Tibial nerve (tissue), 4 donors: ENCODE results near the gene LRRC73. TPM values are rescaled to one million over a fixed set of nuclear protein-coding genes. Genes with fewer than 3 reads are reported as not detected.
A peak's percentile ranks its signal among the peaks of the same experiment; 100 is the strongest.

Experiments
- DNase-seq, 2 donors: peaks; one replicate each; pipeline ENCODE4 v3.0.0-alpha.2; 2019; ENCODE audit warnings: low spot score in 2 of 2
- H3K27ac ChIP-seq, 4 donors: fragments of 200-600 bp; sonication (generic) in 3 of 4; one replicate each; pipeline ENCODE4 v1.5.1; 2017 to 2019; ENCODE audit warnings: mild to moderate bottlenecking in 1 of 4
- H3K27me3 ChIP-seq, 2 donors: fragments of 200-600 bp; sonication (generic) in 1 of 2; one replicate each; pipeline versions ENCODE4 v1.5.1 to v1.6.0; 2017 to 2019
- H3K36me3 ChIP-seq, 3 donors: fragments of 200-600 bp; sonication (generic); one replicate each; pipeline ENCODE4 v1.5.1; 2018 to 2019
- H3K4me1 ChIP-seq, 4 donors: fragments of 200-600 bp; sonication (generic) in 3 of 4; one replicate each; pipeline ENCODE4 v1.5.1; 2017 to 2019
- H3K4me3 ChIP-seq, 4 donors: fragments of 200-600 bp; sonication (generic) in 3 of 4; one replicate each; pipeline ENCODE4 v1.5.1; 2017 to 2019; ENCODE audit warnings: mild to moderate bottlenecking in 1 of 4, moderate library complexity in 1 of 4
- H3K9me3 ChIP-seq, 4 donors: fragments of 200-600 bp; sonication (generic) in 3 of 4; one replicate each; pipeline ENCODE4 v1.5.1; 2017 to 2019
- EP300 ChIP-seq, 2 donors: sonication (generic); formaldehyde crosslinking; IDR thresholded peaks; one replicate each; pipeline ENCODE4 v1.6.1; 2017; ENCODE audit warnings: antibody characterized with exemption in 2 of 2, mild to moderate bottlenecking in 1 of 2
- POLR2A ChIP-seq, 2 donors: fragments of 450-650 bp; IDR thresholded peaks; one replicate each; pipeline ENCODE4 v1.6.1; 2017; ENCODE audit warnings: antibody characterized with exemption in 2 of 2, mild to moderate bottlenecking in 2 of 2, moderate library complexity in 2 of 2
- WGBS, 2 donors: methylation state at CpG; one replicate each; pipeline ENCODE4 v1.1.5; 2018; 5-methylcytosine and 5-hydroxymethylcytosine counted together
- total RNA-seq, 4 donors: library from RNA; depleted of rRNA; stranded (reverse); fragments of >200 nt; gene quantifications; one replicate each; pipeline ENCODE4 v1.1.0, GENCODE V29; 2016
- TF ChIP-seq, protein P1 (sequence below), 5 experiments: fragments of 200-600 bp in 3 of 5; fragments of 450-650 bp in 2 of 5; sonication (generic) in 3 of 5; IDR thresholded peaks; one replicate each; pipeline ENCODE4 v1.5.1; 2016 to 2019; ENCODE audit warnings: antibody characterized with exemption in 5 of 5, mild to moderate bottlenecking in 3 of 5, moderate library complexity in 2 of 5

Gene LRRC73
- total RNA-seq, 4 donors from 2014 or later: 0.59 to 2.4 (median 1.3) TPM

DNA sequence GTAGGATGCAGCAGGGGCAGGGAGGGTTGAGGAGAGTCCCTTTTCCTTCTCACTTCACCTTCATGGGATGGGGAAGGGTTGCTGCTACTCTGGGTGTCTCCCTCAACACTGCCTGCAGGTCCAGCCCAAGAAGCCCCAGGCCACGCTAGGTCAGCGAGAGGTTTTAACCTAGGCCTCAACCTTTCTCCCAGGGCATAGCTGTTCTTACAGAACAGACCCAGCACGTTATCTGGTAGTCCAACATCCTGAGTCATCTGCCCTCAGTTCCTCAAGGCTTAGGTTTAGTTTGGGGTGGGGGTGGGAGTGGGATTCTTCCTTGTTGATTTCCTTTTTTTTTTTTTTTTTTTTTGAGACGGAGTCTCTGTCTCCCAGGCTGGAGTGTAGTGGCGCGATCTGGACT lies 15.8 kb downstream of the LRRC73 start:
- H3K27ac ChIP-seq: peak overlapping the region in 2 of 4 donors; percentile 63 to 84
- DNase-seq: no peak
- H3K36me3 ChIP-seq: peaks cover 0 to 16% (median 3%) of the 10 kb centered on the region in 3 donors
- no peaks in the 10 kb centered on the region for H3K9me3 ChIP-seq
- no peaks in the 10 kb centered on the region for H3K27me3 ChIP-seq
- WGBS, 2 donors: 83 to 89% methylated on average over 6 of the region's 6 CpGs
- H3K4me3 ChIP-seq: no peak overlapping the region
- peaks cover 0 to 44% (median 18%) of the 10 kb centered on the region in 4 donors for H3K4me1 ChIP-seq
- no peak for TF ChIP-seq POLR2A (IDR thresholded peaks at IDR 0.05)
- TF ChIP-seq EP300 (IDR thresholded peaks at IDR 0.05): no peak

DNA sequence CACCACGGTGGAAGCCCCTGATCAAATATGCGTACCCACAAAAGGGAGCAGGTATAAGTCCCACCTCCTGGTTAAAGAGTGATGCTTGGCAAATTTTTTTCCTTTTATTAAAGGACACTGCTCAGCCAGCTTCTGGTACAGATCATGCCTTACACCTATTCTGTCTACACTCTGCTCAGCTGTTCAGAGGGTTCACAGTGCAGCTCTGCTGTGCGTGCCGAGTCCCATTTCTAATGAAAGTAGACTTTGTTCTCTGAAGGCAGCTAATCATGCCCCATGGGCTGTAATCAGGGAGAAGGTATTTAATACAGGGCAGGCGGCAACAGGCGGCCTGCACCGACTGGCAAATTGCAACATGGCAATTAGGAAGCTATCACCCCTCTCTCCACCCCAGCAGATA lies 16.3 kb downstream of the LRRC73 start:
- H3K27me3 ChIP-seq: no peaks in the 10 kb centered on the region

DNA sequence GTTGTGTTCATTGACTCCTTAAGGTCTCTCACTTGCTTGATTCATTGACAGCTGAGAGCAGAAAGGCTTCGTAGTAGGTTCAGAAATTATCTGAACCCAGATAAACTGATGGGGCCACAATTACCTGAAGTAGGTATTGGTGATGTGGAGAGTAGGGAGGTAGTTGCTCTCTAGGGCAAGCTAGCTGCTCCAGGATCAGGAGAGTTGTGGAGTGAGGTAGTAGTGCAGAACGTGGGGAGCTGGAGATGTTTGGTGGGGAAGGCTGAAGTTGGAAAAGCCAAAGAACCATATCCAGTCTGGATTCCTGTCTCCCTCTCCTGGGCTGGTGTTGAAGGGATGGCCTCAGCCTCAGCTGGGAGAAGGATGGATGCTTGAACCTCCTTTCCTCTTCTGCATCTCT lies 16.9 kb downstream of the LRRC73 start:
- H3K4me3 ChIP-seq: no peak overlapping the region
- no peak for DNase-seq
- no peaks in the 10 kb centered on the region for H3K9me3 ChIP-seq
- 72 to 92% methylated on average over 2 of the region's 2 CpGs for WGBS, 2 donors
- no peaks in the 10 kb centered on the region for H3K27me3 ChIP-seq
- peak overlapping the region in 3 of 4 donors; percentile 13 to 84 (median 63) for H3K27ac ChIP-seq
- TF ChIP-seq EP300 (IDR thresholded peaks at IDR 0.05) (no peak), POLR2A (IDR thresholded peaks at IDR 0.05) (no peak)
- TF ChIP-seq, protein P1, sequence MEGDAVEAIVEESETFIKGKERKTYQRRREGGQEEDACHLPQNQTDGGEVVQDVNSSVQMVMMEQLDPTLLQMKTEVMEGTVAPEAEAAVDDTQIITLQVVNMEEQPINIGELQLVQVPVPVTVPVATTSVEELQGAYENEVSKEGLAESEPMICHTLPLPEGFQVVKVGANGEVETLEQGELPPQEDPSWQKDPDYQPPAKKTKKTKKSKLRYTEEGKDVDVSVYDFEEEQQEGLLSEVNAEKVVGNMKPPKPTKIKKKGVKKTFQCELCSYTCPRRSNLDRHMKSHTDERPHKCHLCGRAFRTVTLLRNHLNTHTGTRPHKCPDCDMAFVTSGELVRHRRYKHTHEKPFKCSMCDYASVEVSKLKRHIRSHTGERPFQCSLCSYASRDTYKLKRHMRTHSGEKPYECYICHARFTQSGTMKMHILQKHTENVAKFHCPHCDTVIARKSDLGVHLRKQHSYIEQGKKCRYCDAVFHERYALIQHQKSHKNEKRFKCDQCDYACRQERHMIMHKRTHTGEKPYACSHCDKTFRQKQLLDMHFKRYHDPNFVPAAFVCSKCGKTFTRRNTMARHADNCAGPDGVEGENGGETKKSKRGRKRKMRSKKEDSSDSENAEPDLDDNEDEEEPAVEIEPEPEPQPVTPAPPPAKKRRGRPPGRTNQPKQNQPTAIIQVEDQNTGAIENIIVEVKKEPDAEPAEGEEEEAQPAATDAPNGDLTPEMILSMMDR (IDR thresholded peaks at IDR 0.05): no peak
- peaks cover 0 to 44% (median 21%) of the 10 kb centered on the region in 4 donors for H3K4me1 ChIP-seq
- peaks cover 0 to 5% (median 0%) of the 10 kb centered on the region in 3 donors for H3K36me3 ChIP-seq

More for the DNA sequence above, 16.3 kb downstream of the LRRC73 start:
- WGBS, 2 donors: 59 to 63% methylated on average over 7 of the region's 7 CpGs
- Histone ChIP-seq H3K4me1 (peaks cover 0 to 44% (median 19%) of the 10 kb centered on the region in 4 donors), H3K9me3 (no peaks in the 10 kb centered on the region), H3K4me3 (no peak overlapping the region), H3K36me3 (peaks cover 0 to 11% (median 0%) of the 10 kb centered on the region in 3 donors), H3K27ac (peak overlapping the region in 2 of 4 donors; percentile 63 to 84)
- no peak for TF ChIP-seq EP300 (IDR thresholded peaks at IDR 0.05)
- TF ChIP-seq POLR2A (IDR thresholded peaks at IDR 0.05): no peak
- TF ChIP-seq, protein P1 (IDR thresholded peaks at IDR 0.05): no peak
- DNase-seq: no peak

DNA sequence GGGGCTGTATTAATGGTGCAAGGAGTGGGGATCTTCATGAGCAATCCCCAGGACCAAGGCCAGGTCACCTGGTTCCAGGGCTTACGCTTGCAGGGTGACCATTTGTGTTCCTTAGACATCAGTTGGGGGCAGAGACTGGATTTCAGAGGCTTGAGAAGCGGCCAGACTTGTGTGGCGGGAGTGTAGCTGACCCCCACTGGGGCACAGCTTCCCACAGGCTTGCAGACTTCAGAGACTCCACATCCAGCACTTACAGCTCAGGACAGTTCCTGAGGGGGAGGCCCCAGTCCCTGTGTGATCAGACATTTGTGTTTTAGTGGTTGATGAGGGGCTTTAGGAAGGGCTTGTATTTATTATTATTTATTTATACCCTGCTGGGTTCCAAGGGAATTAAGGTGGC lies 17.5 kb downstream of the LRRC73 start:
- TF ChIP-seq POLR2A (IDR thresholded peaks at IDR 0.05) (no peak), EP300 (IDR thresholded peaks at IDR 0.05) (no peak)
- TF ChIP-seq, protein P1 (IDR thresholded peaks at IDR 0.05): no peak
- H3K27me3 ChIP-seq: no peaks in the 10 kb centered on the region
- no peaks in the 10 kb centered on the region for H3K9me3 ChIP-seq
- no peak overlapping the region for H3K4me3 ChIP-seq
- DNase-seq: no peak
- peak overlapping the region in 3 of 4 donors; percentile 13 to 84 (median 63) for H3K27ac ChIP-seq
- 40 to 51% methylated on average over 3 of the region's 3 CpGs for WGBS, 2 donors
- peaks cover 0 to 44% (median 21%) of the 10 kb centered on the region in 4 donors for H3K4me1 ChIP-seq
- H3K36me3 ChIP-seq: no peaks in the 10 kb centered on the region

DNA sequence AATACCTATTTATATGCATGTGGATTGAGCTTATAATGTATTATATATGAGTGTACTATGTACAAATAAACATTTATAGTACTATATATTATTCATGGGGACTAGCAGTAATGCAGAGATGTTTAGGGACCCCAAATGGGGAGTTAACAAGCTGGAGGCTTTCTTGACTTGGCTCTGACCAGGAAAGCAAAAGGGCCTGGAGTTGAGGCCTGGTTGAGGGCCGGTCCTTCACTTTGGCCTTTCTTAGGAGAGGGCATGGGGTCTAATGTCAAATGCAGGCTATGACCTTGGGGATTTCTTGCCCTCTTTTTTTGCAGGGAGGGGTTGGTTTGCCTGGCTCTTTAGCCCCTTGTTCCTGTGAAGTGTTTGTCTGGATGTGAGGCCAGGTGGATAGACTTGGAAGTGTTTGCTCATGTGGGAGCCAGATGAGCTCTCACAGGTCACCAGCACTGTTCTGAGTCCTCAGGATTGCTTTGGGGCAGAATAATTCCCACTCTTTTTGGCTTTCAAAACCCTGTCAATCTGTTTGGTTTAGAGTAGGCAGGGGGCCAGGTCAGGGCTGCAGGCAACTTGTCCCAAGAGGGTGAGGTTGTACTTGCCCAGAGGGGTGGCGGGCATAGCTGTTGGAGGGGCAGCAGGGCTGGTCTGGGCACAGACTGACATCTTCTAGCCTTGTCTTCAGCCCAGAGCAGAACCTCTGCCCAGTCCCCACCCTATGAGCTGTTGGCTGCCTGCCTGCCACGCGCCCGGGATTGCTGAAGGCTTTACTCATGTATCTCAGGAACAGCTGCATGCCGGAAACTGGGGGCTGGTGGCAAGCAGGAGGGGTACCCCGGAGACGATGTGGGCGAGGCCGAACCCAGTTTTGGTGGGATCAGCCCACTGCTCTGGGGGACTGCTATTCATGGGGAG lies 18.1 kb downstream of the LRRC73 start:
- Histone ChIP-seq H3K27me3 (no peaks in the 10 kb centered on the region), H3K4me3 (no peak overlapping the region), H3K36me3 (no peaks in the 10 kb centered on the region), H3K27ac (peak overlapping the region in 3 of 4 donors; percentile 13 to 84 (median 63)), H3K4me1 (peaks cover 0 to 44% (median 21%) of the 10 kb centered on the region in 4 donors), H3K9me3 (no peaks in the 10 kb centered on the region)
- WGBS, 2 donors: 11 to 22% methylated on average over 3 to 10 of the region's 10 CpGs
- TF ChIP-seq EP300 (IDR thresholded peaks at IDR 0.05): peak in 1 of 2 donors; percentile 53
- TF ChIP-seq POLR2A (IDR thresholded peaks at IDR 0.05): no peak
- peak; percentile 80 to 82 for DNase-seq

DNA sequence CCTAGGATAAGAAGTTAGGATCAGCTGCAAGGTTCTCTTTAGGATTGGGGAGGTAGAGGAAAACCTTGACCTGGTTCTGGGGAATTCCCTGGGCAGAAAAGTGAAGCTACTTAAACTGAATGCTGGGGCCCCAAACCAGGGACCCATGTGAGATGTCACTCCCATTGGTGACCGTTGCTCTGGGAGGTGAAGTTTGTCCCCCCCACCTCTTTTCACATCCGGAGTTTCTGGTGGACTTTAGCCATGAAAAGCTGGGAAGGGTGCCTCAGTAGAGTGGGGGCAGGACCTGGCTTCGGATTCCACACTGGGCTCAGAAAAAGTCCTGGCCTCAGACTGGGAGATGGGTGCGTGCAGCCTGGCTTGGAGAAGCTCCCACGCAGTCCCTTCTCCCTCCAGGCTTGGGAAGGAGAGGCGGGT lies 19.6 kb downstream of the LRRC73 start:
- TF ChIP-seq, protein P1 (IDR thresholded peaks at IDR 0.05): no peak
- TF ChIP-seq EP300 (IDR thresholded peaks at IDR 0.05) (no peak), POLR2A (IDR thresholded peaks at IDR 0.05) (no peak)
- DNase-seq: no peak
- no peaks in the 10 kb centered on the region for H3K27me3 ChIP-seq
- 40 to 50% methylated on average over 5 to 6 of the region's 6 CpGs for WGBS, 2 donors
- peaks cover 0 to 32% (median 13%) of the 10 kb centered on the region in 4 donors for H3K4me1 ChIP-seq
- H3K27ac ChIP-seq: peak overlapping the region in 1 of 4 donors; percentile 61
- H3K4me3 ChIP-seq: no peak overlapping the region
- no peaks in the 10 kb centered on the region for H3K9me3 ChIP-seq
- H3K36me3 ChIP-seq: no peaks in the 10 kb centered on the region
